Neural cell (in vitro differentiated cells): ENCODE data around the gene ADM2. TPM values are rescaled to one million over a fixed set of nuclear protein-coding genes. Genes with fewer than 3 reads are reported as not detected.

Experiments used
- H2AFZ ChIP-seq: fragments of 200-600, 300-800 bp; sonication (generic), shearing (Covaris generic); 2 replicates; pipeline ENCODE4 v1.6.0; 2014; ENCODE audit warnings: low read depth, mild to moderate bottlenecking, antibody characterized with exemption, low read length, moderate library complexity
- H3F3A ChIP-seq: fragments of 200-600 bp; shearing (Covaris generic); 2 replicates; pipeline ENCODE4 v1.6.1; 2016; ENCODE audit warnings: mild to moderate bottlenecking, moderate library complexity, mixed read lengths, antibody characterized with exemption, low read length; ENCODE audit not compliant: insufficient read depth, poor library complexity, severe bottlenecking
- H3K27ac ChIP-seq: fragments of 200-600, 300-800 bp; sonication (generic), shearing (Covaris generic); 2 replicates; pipeline ENCODE4 v1.5.1; 2014; ENCODE audit warnings: mild to moderate bottlenecking, low read length, moderate library complexity
- H3K27me3 ChIP-seq: fragments of 300-800, 200-600 bp; sonication (generic), shearing (Covaris generic); 2 replicates; pipeline ENCODE4 v1.6.0; 2014; ENCODE audit warnings: mild to moderate bottlenecking, low read depth, low read length, moderate library complexity; ENCODE audit not compliant: insufficient read depth
- H3K36me3 ChIP-seq: fragments of 300-800, 200-600 bp; sonication (generic), shearing (Covaris generic); 2 replicates; pipeline ENCODE4 v1.5.1; 2014; ENCODE audit warnings: mild to moderate bottlenecking, antibody characterized with exemption, low read length, moderate library complexity; ENCODE audit not compliant: insufficient read depth
- H3K4me2 ChIP-seq: fragments of 300-800, 200-600 bp; sonication (generic), shearing (Covaris generic); 2 replicates; pipeline ENCODE4 v1.6.0; 2014; ENCODE audit warnings: mild to moderate bottlenecking, low read length
- H3K4me3 ChIP-seq: fragments of 300-800, 200-600 bp; sonication (generic), shearing (Covaris generic); 2 replicates; pipeline ENCODE4 v1.5.1; 2014; ENCODE audit warnings: mild to moderate bottlenecking, low read length, moderate library complexity
- H3K79me2 ChIP-seq: fragments of 200-600 bp; shearing (Covaris generic); replicated peaks from 2 replicates; pipeline ENCODE4 v1.6.0; 2014; ENCODE audit warnings: mild to moderate bottlenecking, low read length, moderate library complexity; ENCODE audit not compliant: insufficient read depth
- H3K9ac ChIP-seq: fragments of 300-800, 200-600 bp; sonication (generic), shearing (Covaris generic); 2 replicates; pipeline ENCODE4 v1.6.1; 2016; ENCODE audit warnings: mild to moderate bottlenecking, low read length, mixed read lengths
- H3K9me2 ChIP-seq: fragments of 200-600 bp; shearing (Covaris generic); 2 replicates; pipeline ENCODE4 v1.6.1; 2016; ENCODE audit warnings: mild to moderate bottlenecking, low read length, mixed read lengths; ENCODE audit not compliant: insufficient read depth
- H3K9me3 ChIP-seq: fragments of 200-600, 300-800 bp; sonication (generic), shearing (Covaris generic); 2 replicates; pipeline ENCODE4 v1.6.1; 2016; ENCODE audit warnings: mild to moderate bottlenecking, mixed run types, low read length, moderate library complexity, mixed read lengths
- H4K20me1 ChIP-seq: fragments of 200-600 bp; shearing (Covaris generic); 2 replicates; pipeline ENCODE4 v1.6.1; 2016; ENCODE audit warnings: mild to moderate bottlenecking, mixed run types; ENCODE audit not compliant: insufficient read depth
- CTCF ChIP-seq: fragments of 450-650 bp; IDR thresholded peaks from 2 replicates; pipeline ENCODE4 v1.5.1; 2014; ENCODE audit warnings: antibody characterized with exemption, mild to moderate bottlenecking, moderate library complexity; ENCODE audit not compliant: poor library complexity, severe bottlenecking
- EP300 ChIP-seq: fragments of 450-650 bp; conservative IDR thresholded peaks from 2 replicates; pipeline ENCODE4 v1.6.1; 2014; ENCODE audit warnings: antibody characterized with exemption, mild to moderate bottlenecking, moderate library complexity; ENCODE audit not compliant: poor library complexity, severe bottlenecking
- EZH2 ChIP-seq: fragments of 200-600, 300-800 bp; shearing (Covaris generic), sonication (generic); IDR thresholded peaks from 2 replicates; pipeline ENCODE4 v1.6.1; 2014; ENCODE audit warnings: antibody characterized with exemption, low read length, borderline replicate concordance, mild to moderate bottlenecking; ENCODE audit not compliant: insufficient read depth, poor library complexity, severe bottlenecking
- MXI1 ChIP-seq: fragments of 450-650 bp; conservative IDR thresholded peaks from 2 replicates; pipeline ENCODE4 v1.6.1; 2014; ENCODE audit warnings: antibody characterized with exemption, mild to moderate bottlenecking; ENCODE audit not compliant: poor library complexity, severe bottlenecking
- POLR2AphosphoS5 ChIP-seq: IDR thresholded peaks from 2 replicates; pipeline ENCODE4 v1.6.1; 2012
- RAD21 ChIP-seq: fragments of 450-650 bp; conservative IDR thresholded peaks from 2 replicates; pipeline ENCODE4 v1.6.1; 2014; ENCODE audit warnings: antibody characterized with exemption, mild to moderate bottlenecking, moderate library complexity
- REST ChIP-seq: IDR thresholded peaks from 2 replicates; pipeline ENCODE4 v1.6.1; 2012; ENCODE audit warnings: borderline replicate concordance
- SMC3 ChIP-seq: fragments of 450-650 bp; conservative IDR thresholded peaks from 2 replicates; pipeline ENCODE4 v1.6.1; 2014; ENCODE audit warnings: antibody characterized with exemption, mild to moderate bottlenecking, moderate library complexity; ENCODE audit not compliant: poor library complexity
- TAF1 ChIP-seq: IDR thresholded peaks from 2 replicates; pipeline ENCODE4 v1.6.1; 2012; ENCODE audit warnings: low read depth
- polyA plus RNA-seq: library from polyadenylated mRNA; depleted of rRNA; stranded (reverse); fragments of >200 nt; gene quantifications from 2 replicates; pipeline ENCODE4 v1.2.3, GENCODE V29; 2014

Gene ADM2
- polyA plus RNA-seq, 1 donor from 2014 or later = not detected

GRCh38 chr22:50523806-50524675 lies 42.7 kb downstream of the ADM2 start:
- H3K9me2 ChIP-seq = no peaks in the 10 kb centered on the region
- peak overlapping the region; percentile 95 for H3K4me3 ChIP-seq
- no peaks in the 10 kb centered on the region for H3K36me3 ChIP-seq

GRCh38 chr22:50524676-50525103 lies 43.3 kb downstream of the ADM2 start:
- H3K9me3 ChIP-seq = no peaks in the 10 kb centered on the region
- peak overlapping the region; percentile 95 for H3K4me3 ChIP-seq
- TF ChIP-seq MXI1 (no peak), EZH2 (no peak), TAF1 (no peak), POLR2AphosphoS5 (no peak), RAD21 (no peak), EP300 (no peak), REST (no peak), CTCF (no peak), SMC3 (no peak)
- peak overlapping the region; percentile 81 for H3K9ac ChIP-seq
- H3K27ac ChIP-seq = peak overlapping the region; percentile 69
- H3F3A ChIP-seq = no peaks in the 10 kb centered on the region
- no peaks in the 10 kb centered on the region for H3K36me3 ChIP-seq
- no peaks in the 10 kb centered on the region for H3K9me2 ChIP-seq
- peak overlapping the region; percentile 88 for H3K4me2 ChIP-seq
- H3K27me3 ChIP-seq = peaks cover 4% of the 10 kb centered on the region
- H2AFZ ChIP-seq = no peak overlapping the region
- no peaks in the 10 kb centered on the region for H4K20me1 ChIP-seq
- H3K79me2 ChIP-seq = no peaks in the 10 kb centered on the region

More at GRCh38 chr22:50523806-50524675, 42.7 kb downstream of the ADM2 start:
- Histone ChIP-seq H2AFZ (no peak overlapping the region), H3F3A (no peaks in the 10 kb centered on the region), H3K27ac (no peak overlapping the region), H3K9ac (peak overlapping the region; percentile 81), H3K9me3 (no peaks in the 10 kb centered on the region), H3K79me2 (no peaks in the 10 kb centered on the region), H4K20me1 (no peaks in the 10 kb centered on the region), H3K27me3 (no peaks in the 10 kb centered on the region), H3K4me2 (peak overlapping the region; percentile 88)
- TF ChIP-seq POLR2AphosphoS5 (no peak), SMC3 (no peak), REST (no peak), EP300 (no peak)
